ENCODE measurements around the gene CAPN7.

Gene CAPN7

GRCh38 chr3:15301761-15302160 is 95.7 kb downstream of the CAPN7 start:
- DNase-seq = no peak

All from activated CD4-positive, CD25-positive, alpha-beta regulatory T cell treated with anti-CD3 and anti-CD28 coated beads, Interleukin-2, amount 50 U/mL, for 72 hours (primary cell).